ENCODE results near the gene UBA5. TPM values are rescaled to one million over a fixed set of nuclear protein-coding genes. Genes with fewer than 3 reads are reported as not detected.

Gene UBA5
- total and polyA plus RNA-seq, 2 of the 13 experiments (the other 11 are each of a cell fraction or from before 2014, with no cell fraction given), result 30.2 to 46.8 TPM

- TF ChIP-seq, protein P1, sequence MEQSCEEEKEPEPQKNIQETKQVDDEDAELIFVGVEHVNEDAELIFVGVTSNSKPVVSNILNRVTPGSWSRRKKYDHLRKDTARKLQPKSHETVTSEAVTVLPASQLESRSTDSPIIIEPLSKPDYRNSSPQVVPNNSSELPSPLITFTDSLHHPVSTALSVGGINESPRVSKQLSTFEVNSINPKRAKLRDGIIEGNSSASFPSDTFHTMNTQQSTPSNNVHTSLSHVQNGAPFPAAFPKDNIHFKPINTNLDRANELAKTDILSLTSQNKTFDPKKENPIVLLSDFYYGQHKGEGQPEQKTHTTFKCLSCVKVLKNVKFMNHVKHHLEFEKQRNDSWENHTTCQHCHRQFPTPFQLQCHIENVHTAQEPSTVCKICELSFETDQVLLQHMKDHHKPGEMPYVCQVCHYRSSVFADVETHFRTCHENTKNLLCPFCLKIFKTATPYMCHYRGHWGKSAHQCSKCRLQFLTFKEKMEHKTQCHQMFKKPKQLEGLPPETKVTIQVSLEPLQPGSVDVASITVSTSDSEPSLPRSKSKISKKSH (CRISPR knock-in tag; IDR thresholded peaks at IDR 0.05; ENCODE audit: borderline replicate concordance), result no peak
- no peak for TF ChIP-seq MAFG (CRISPR knock-in tag; IDR thresholded peaks at IDR 0.05)
- TF ChIP-seq, protein P2, sequence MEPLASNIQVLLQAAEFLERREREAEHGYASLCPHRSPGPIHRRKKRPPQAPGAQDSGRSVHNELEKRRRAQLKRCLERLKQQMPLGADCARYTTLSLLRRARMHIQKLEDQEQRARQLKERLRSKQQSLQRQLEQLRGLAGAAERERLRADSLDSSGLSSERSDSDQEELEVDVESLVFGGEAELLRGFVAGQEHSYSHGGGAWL (CRISPR knock-in tag; IDR thresholded peaks at IDR 0.05), result peak; percentile 74; the same call in 1 of the 2 replicates
- TF ChIP-seq, protein P3, sequence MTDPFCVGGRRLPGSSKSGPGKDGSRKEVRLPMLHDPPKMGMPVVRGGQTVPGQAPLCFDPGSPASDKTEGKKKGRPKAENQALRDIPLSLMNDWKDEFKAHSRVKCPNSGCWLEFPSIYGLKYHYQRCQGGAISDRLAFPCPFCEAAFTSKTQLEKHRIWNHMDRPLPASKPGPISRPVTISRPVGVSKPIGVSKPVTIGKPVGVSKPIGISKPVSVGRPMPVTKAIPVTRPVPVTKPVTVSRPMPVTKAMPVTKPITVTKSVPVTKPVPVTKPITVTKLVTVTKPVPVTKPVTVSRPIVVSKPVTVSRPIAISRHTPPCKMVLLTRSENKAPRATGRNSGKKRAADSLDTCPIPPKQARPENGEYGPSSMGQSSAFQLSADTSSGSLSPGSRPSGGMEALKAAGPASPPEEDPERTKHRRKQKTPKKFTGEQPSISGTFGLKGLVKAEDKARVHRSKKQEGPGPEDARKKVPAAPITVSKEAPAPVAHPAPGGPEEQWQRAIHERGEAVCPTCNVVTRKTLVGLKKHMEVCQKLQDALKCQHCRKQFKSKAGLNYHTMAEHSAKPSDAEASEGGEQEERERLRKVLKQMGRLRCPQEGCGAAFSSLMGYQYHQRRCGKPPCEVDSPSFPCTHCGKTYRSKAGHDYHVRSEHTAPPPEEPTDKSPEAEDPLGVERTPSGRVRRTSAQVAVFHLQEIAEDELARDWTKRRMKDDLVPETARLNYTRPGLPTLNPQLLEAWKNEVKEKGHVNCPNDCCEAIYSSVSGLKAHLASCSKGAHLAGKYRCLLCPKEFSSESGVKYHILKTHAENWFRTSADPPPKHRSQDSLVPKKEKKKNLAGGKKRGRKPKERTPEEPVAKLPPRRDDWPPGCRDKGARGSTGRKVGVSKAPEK (CRISPR knock-in tag; IDR thresholded peaks at IDR 0.05; ENCODE audit: borderline replicate concordance), result no peak
- TF ChIP-seq ZSCAN9 (CRISPR knock-in tag; IDR thresholded peaks at IDR 0.05; ENCODE audit: borderline replicate concordance), result 0 out of 2 replicates have a peak, but pooled peaks have one; percentile 54
- TF ChIP-seq CSRNP2 (CRISPR knock-in tag; conservative IDR thresholded peaks at IDR 0.05; ENCODE audit: low read depth), result no peak
- TF ChIP-seq FLYWCH1 (CRISPR knock-in tag; IDR thresholded peaks at IDR 0.05), result 0 out of 2 replicates have a peak, but pooled peaks have one; percentile 45
- no peak for TF ChIP-seq TEAD2 (CRISPR knock-in tag; IDR thresholded peaks at IDR 0.05)
- TF ChIP-seq RFXAP (CRISPR knock-in tag; IDR thresholded peaks at IDR 0.05; ENCODE audit: borderline replicate concordance), result no peak
- peak; percentile 68; the same call in 1 of the 2 replicates for TF ChIP-seq PRDM15 (CRISPR knock-in tag; IDR thresholded peaks at IDR 0.05)
- TF ChIP-seq CREB1 (IDR thresholded peaks at IDR 0.05), result no peak
- no peak for TF ChIP-seq CREB1 (CRISPR knock-in tag; IDR thresholded peaks at IDR 0.05)
- peak; percentile 63; the same call in 1 of the 2 replicates for TF ChIP-seq MEIS2 (CRISPR knock-in tag; IDR thresholded peaks at IDR 0.05)
- TF ChIP-seq USF2 (IDR thresholded peaks at IDR 0.05; ENCODE audit: low read depth, low read length), result no peak
- 0 out of 2 replicates have a peak, but pooled peaks have one; percentile 2 for TF ChIP-seq USF2 (CRISPR knock-in tag; IDR thresholded peaks at IDR 0.05; ENCODE audit: borderline replicate concordance)
Observed at GRCh38 chr3:132660052-132660810, at the start of gene UBA5 (continued).

Data from HepG2 (cell line).